ENCODE data around the gene RALGAPA1. TPM values are rescaled to one million over a fixed set of nuclear protein-coding genes. Genes with fewer than 3 reads are reported as not detected.

The RALGAPA1 gene
- total RNA-seq, 4 donors from 2014 or later = 52.5 to 127 (median 67.7) TPM

DNA sequence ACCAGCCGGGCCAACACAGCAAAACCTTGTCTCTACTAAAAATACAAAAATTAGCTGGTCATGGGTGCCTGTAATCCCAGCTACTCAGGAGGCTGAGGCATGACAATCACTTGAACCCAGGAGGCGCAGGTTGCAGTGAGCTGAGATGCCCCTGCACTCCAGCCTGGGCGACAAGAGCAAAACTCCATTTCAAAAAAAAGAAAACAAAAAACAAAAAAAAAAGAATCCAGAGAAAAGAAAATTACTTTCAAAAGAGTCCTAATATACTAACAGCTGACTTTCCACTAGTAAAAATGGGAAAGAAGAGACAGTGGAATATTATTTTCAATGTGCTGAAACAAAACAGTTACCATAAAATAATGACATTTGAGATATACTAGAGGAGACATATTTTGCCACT lies 283.4 kb downstream of the RALGAPA1 start:
- H3K4me1 ChIP-seq = no peaks in the 10 kb centered on the region
- H3K9me3 ChIP-seq = no peaks in the 10 kb centered on the region
- peaks cover 15% of the 10 kb centered on the region for H3K27me3 ChIP-seq
- no peaks in the 10 kb centered on the region for H3K36me3 ChIP-seq
- H3K4me3 ChIP-seq = no peak overlapping the region
- 84% methylated on average over 3 of the region's 3 CpGs for WGBS
- TF ChIP-seq POLR2AphosphoS5 (IDR thresholded peaks at IDR 0.05) = no peak
- TF ChIP-seq EP300 (IDR thresholded peaks at IDR 0.05) = no peak
- TF ChIP-seq, protein P1, sequence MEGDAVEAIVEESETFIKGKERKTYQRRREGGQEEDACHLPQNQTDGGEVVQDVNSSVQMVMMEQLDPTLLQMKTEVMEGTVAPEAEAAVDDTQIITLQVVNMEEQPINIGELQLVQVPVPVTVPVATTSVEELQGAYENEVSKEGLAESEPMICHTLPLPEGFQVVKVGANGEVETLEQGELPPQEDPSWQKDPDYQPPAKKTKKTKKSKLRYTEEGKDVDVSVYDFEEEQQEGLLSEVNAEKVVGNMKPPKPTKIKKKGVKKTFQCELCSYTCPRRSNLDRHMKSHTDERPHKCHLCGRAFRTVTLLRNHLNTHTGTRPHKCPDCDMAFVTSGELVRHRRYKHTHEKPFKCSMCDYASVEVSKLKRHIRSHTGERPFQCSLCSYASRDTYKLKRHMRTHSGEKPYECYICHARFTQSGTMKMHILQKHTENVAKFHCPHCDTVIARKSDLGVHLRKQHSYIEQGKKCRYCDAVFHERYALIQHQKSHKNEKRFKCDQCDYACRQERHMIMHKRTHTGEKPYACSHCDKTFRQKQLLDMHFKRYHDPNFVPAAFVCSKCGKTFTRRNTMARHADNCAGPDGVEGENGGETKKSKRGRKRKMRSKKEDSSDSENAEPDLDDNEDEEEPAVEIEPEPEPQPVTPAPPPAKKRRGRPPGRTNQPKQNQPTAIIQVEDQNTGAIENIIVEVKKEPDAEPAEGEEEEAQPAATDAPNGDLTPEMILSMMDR (IDR thresholded peaks at IDR 0.05) = no peak
- no peak for DNase-seq (ENCODE audit: low spot score in 2 of 2)
- H3K27ac ChIP-seq = no peak overlapping the region

DNA sequence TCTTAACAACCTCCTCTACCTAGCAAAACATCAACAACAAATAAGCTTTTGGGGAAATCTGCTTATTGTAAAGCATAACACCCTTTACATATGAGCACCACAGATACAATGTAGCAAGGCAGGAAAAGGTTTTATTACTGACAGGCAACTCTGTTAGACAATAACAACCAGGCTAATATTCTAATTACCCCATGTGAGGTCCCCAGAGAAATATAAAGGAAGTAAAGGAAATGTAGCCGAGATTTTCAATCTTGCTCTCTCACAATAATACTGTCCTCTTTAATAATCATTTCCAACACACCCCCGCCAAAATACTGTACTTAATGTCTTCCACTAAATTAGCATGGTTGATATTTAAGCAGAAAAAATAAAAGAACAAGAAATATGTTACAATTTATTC lies 289.1 kb downstream of the RALGAPA1 start:
- WGBS = 63% methylated on average over 2 of the region's 2 CpGs
- TF ChIP-seq POLR2A (IDR thresholded peaks at IDR 0.05) = no peak
- TF ChIP-seq EP300 (IDR thresholded peaks at IDR 0.05) = no peak
- no peak for TF ChIP-seq POLR2AphosphoS5 (IDR thresholded peaks at IDR 0.05)
- TF ChIP-seq, protein P1 (IDR thresholded peaks at IDR 0.05) = no peak
- no peak overlapping the region for H3K27ac ChIP-seq
- no peak overlapping the region for H3K4me3 ChIP-seq
- no peaks in the 10 kb centered on the region for H3K36me3 ChIP-seq
- H3K4me1 ChIP-seq = no peaks in the 10 kb centered on the region
- H3K9me3 ChIP-seq = no peaks in the 10 kb centered on the region
- H3K27me3 ChIP-seq = no peaks in the 10 kb centered on the region
- no peak for DNase-seq (ENCODE audit: low spot score in 2 of 2)

DNA sequence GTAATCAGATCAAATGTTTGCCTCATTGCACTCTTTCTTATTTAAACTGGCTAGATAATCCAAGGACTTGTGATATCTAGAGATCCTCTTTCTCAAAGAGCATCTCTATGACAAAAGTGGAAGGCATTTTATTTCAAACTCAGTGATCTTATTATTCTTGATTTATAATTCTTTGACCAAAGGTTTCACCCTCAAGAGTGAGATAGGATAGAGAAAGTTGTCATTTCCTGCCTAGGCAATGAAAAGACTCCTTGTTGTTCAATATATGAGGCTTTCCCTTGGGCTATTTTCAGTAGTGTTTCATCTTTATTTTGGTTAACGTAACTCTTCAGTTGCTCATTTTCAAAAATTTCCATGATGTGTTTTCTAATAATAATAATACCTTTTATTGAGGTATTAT lies 293.2 kb downstream of the RALGAPA1 start:
- WGBS = 54% methylated on average over 1 of the region's 1 CpG
- Histone ChIP-seq H3K27ac (no peak overlapping the region), H3K9me3 (no peaks in the 10 kb centered on the region), H3K4me3 (no peak overlapping the region), H3K27me3 (no peaks in the 10 kb centered on the region), H3K36me3 (no peaks in the 10 kb centered on the region), H3K4me1 (no peaks in the 10 kb centered on the region)
- DNase-seq (ENCODE audit: low spot score in 2 of 2) = no peak
- TF ChIP-seq, protein P1 (IDR thresholded peaks at IDR 0.05) = no peak
- TF ChIP-seq POLR2A (IDR thresholded peaks at IDR 0.05) (no peak), EP300 (IDR thresholded peaks at IDR 0.05) (no peak), POLR2AphosphoS5 (IDR thresholded peaks at IDR 0.05) (no peak)

DNA sequence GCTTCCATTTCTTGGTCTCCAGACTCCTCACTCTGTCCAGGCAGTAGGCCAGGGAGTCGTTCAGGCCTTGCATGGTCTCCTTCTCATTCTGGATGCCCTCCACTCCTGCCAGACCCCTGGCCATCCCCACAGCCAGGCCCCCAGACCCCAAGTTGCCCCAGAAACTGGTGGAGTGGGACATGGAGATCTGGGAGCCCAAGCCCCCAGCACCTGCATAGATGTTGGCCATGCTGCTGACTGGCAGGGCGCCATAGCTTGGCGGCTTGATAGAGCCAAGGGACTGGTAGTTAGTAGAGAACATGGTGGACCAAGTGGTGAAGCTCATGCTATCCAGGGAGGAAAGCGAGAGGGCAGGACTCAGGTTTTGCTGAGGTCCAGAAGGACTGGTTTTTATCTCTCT lies 296.3 kb downstream of the RALGAPA1 start:
- WGBS = 97% methylated on average over 4 of the region's 4 CpGs
- Histone ChIP-seq H3K36me3 (no peaks in the 10 kb centered on the region), H3K27me3 (no peaks in the 10 kb centered on the region), H3K9me3 (no peaks in the 10 kb centered on the region), H3K4me3 (no peak overlapping the region), H3K4me1 (no peaks in the 10 kb centered on the region), H3K27ac (no peak overlapping the region)
- no peak for DNase-seq (ENCODE audit: low spot score in 2 of 2)
- TF ChIP-seq, protein P1 (IDR thresholded peaks at IDR 0.05) = no peak
- TF ChIP-seq POLR2AphosphoS5 (IDR thresholded peaks at IDR 0.05) = no peak
- TF ChIP-seq EP300 (IDR thresholded peaks at IDR 0.05) = no peak
- no peak for TF ChIP-seq POLR2A (IDR thresholded peaks at IDR 0.05)

DNA sequence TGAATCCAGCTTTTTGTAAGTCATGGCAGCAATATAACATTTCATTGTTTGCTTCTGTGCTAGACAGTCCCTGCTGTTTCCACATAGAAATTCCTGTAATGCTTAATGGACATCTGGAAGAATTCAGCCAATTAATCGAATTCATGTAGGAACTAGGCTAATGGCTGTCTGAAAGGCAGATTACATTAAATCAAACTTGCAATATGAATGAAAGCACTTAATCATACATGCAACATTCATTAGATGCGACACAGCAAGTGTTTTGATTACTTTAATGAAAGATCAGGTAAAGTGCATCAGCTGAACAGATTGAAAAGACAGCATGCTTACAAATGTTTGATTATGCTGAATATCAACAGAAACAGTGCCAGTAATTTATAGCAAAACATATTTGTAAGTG lies 299.2 kb downstream of the RALGAPA1 start:
- DNase-seq (ENCODE audit: low spot score in 2 of 2) = no peak
- Histone ChIP-seq H3K4me3 (no peak overlapping the region), H3K4me1 (no peaks in the 10 kb centered on the region), H3K9me3 (no peaks in the 10 kb centered on the region), H3K36me3 (no peaks in the 10 kb centered on the region), H3K27me3 (no peaks in the 10 kb centered on the region), H3K27ac (no peak overlapping the region)
- TF ChIP-seq EP300 (IDR thresholded peaks at IDR 0.05) = no peak
- TF ChIP-seq, protein P1 (IDR thresholded peaks at IDR 0.05) = no peak
- TF ChIP-seq POLR2A (IDR thresholded peaks at IDR 0.05) = no peak
- TF ChIP-seq POLR2AphosphoS5 (IDR thresholded peaks at IDR 0.05) = no peak
- 55% methylated on average over 2 of the region's 2 CpGs for whole genome bisulfite sequencing

Measured in suprapubic skin (tissue), 4 donors.